ENCODE data around the gene TRIM33. TPM values are rescaled to one million over a fixed set of nuclear protein-coding genes. Genes with fewer than 3 reads are reported as not detected.

TRIM33 gene
- total RNA-seq, 1 experiment from 2014 or later = 44.5 TPM

DNA sequence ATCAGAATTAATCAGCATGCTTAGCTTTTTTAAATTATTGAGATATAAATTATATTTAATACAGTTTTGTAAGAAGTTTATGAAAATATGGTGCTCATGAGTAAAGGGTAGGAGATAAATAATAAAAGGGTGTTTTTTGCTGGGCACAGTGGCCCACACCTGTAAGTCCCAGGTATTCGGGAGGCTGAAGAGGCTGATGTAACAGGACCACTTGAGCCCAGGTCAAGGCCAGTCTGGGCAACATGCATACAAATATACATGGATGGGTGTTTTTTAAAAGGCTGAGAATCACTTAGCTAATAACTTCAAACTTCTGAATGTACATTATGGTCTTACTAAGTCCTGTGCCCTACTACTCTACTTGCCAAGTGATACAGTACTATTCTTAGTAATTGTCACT lies 73.2 kb downstream of the TRIM33 start:
- ATAC-seq = no peak
- CTCF ChIA-PET = no interaction called here
- peaks cover 7% of the 10 kb centered on the region for H3K36me3 Mint-ChIP-seq

DNA sequence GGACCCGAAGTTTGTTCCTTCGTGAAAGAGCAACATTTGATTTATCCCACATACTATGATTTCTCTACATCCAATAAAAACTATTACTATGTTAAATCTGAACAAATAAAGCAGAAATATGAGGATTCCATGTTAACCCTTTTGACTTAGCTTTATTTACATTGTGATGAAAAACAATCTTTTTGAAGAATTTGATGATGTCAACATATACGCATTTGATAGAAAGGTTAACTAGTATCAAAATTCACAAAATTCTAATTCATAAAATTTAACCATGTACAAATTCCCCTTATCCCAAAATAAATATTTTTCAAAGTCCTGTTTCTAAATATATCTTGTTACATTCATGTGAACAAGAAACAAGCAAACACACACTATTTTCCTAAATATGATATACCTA lies 74.2 kb downstream of the TRIM33 start:
- DNase-seq (ENCODE audit: low spot score) = no peak
- Mint-ChIP-seq H3K27ac (no peak overlapping the region), H3K36me3 (peaks cover 7% of the 10 kb centered on the region), H3K4me3 (no peak overlapping the region), H3K9me3 (no peaks in the 10 kb centered on the region), H3K27me3 (ENCODE audit: low read depth) (no peaks in the 10 kb centered on the region), H3K4me1 (peaks cover 16% of the 10 kb centered on the region)
- TF ChIP-seq, protein P1, sequence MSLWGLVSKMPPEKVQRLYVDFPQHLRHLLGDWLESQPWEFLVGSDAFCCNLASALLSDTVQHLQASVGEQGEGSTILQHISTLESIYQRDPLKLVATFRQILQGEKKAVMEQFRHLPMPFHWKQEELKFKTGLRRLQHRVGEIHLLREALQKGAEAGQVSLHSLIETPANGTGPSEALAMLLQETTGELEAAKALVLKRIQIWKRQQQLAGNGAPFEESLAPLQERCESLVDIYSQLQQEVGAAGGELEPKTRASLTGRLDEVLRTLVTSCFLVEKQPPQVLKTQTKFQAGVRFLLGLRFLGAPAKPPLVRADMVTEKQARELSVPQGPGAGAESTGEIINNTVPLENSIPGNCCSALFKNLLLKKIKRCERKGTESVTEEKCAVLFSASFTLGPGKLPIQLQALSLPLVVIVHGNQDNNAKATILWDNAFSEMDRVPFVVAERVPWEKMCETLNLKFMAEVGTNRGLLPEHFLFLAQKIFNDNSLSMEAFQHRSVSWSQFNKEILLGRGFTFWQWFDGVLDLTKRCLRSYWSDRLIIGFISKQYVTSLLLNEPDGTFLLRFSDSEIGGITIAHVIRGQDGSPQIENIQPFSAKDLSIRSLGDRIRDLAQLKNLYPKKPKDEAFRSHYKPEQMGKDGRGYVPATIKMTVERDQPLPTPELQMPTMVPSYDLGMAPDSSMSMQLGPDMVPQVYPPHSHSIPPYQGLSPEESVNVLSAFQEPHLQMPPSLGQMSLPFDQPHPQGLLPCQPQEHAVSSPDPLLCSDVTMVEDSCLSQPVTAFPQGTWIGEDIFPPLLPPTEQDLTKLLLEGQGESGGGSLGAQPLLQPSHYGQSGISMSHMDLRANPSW (CRISPR knock-in tag; conservative IDR thresholded peaks at IDR 0.05; ENCODE audit: low read depth) = no peak
- TF ChIP-seq NR1H2 (CRISPR knock-in tag; IDR thresholded peaks at IDR 0.05) = no peak
- TF ChIP-seq, protein P2, sequence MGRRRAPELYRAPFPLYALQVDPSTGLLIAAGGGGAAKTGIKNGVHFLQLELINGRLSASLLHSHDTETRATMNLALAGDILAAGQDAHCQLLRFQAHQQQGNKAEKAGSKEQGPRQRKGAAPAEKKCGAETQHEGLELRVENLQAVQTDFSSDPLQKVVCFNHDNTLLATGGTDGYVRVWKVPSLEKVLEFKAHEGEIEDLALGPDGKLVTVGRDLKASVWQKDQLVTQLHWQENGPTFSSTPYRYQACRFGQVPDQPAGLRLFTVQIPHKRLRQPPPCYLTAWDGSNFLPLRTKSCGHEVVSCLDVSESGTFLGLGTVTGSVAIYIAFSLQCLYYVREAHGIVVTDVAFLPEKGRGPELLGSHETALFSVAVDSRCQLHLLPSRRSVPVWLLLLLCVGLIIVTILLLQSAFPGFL (CRISPR knock-in tag; IDR thresholded peaks at IDR 0.05; ENCODE audit: borderline replicate concordance) = no peak
- TF ChIP-seq ZNF423 (CRISPR knock-in tag; IDR thresholded peaks at IDR 0.05) = no peak
- ATAC-seq = no peak
- CTCF ChIA-PET = interaction anchor here (1.2 kb wide), 1 partner anchor 74 kb away, joined by 4 read pairs; the partner anchor contains the start of gene TRIM33
- POLR2A ChIA-PET = no interaction called here

More for the DNA sequence above, 73.2 kb downstream of the TRIM33 start:
- H3K9me3 Mint-ChIP-seq = no peaks in the 10 kb centered on the region
- no peak for DNase-seq (ENCODE audit: low spot score)
- no peak overlapping the region for H3K4me3 Mint-ChIP-seq
- POLR2A ChIA-PET = interaction anchor here (0.6 kb wide), 1 partner anchor 62 kb away, joined by 5 read pairs; no protein-coding TSS in a partner anchor
- H3K27me3 Mint-ChIP-seq (ENCODE audit: low read depth) = no peaks in the 10 kb centered on the region
- H3K27ac Mint-ChIP-seq = no peak overlapping the region
- TF ChIP-seq KAT7 (CRISPR knock-in tag; IDR thresholded peaks at IDR 0.05; ENCODE audit: borderline replicate concordance) (no peak), GABPB1 (CRISPR knock-in tag; IDR thresholded peaks at IDR 0.05) (peak; percentile 70)
- H3K4me1 Mint-ChIP-seq = peaks cover 16% of the 10 kb centered on the region

DNA sequence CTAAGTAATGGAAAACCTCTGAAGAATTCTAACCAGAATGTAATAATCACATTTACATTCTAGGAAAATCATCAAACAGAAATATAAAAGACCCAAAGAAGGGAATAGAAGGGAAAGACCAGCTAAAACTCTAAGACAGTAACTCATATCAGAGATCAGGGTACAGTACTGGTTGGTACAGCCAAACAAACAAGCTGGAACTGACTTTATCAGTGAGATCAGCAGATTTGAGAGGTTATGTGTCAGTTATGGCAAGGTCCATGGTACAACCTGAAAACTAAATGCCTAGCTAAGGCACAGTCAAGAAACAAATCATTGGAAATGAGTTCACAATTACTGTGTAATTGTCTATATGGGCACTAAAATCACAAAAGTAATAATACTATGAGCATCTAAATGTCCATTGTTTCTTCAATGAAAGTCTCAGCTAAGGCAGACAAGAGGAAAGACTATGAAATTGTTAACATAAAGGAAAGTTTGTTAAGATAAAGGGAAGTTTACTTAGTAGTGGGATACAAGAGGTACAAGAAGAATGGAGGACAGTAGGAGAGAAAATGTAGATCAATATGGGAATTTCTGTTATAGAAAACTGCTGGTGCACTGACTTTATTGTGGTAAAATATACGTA lies 75.8 kb downstream of the TRIM33 start:
- Mint-ChIP-seq H3K9me3 (no peaks in the 10 kb centered on the region), H3K27me3 (ENCODE audit: low read depth) (no peaks in the 10 kb centered on the region), H3K4me1 (peaks cover 6% of the 10 kb centered on the region; the same call in 1 of the 2 replicates), H3K27ac (no peak overlapping the region), H3K4me3 (no peak overlapping the region), H3K36me3 (peaks cover 9% of the 10 kb centered on the region)
- DNase-seq (ENCODE audit: low spot score) (no peak), ATAC-seq (no peak)
- CTCF ChIA-PET = interaction anchor here (0.6 to 0.7 kb wide), 2 partner anchors 20 to 1189 kb away, joined by 3 to 7 read pairs; no protein-coding TSS in a partner anchor
- TF ChIP-seq ZNF512 (CRISPR knock-in tag; IDR thresholded peaks at IDR 0.05; ENCODE audit: borderline replicate concordance) (no peak), HMGA2 (CRISPR knock-in tag; IDR thresholded peaks at IDR 0.05) (no peak), SMAD4 (CRISPR knock-in tag; IDR thresholded peaks at IDR 0.05) (no peak), EMX1 (CRISPR knock-in tag; IDR thresholded peaks at IDR 0.05) (no peak)
- TF ChIP-seq, protein P3, sequence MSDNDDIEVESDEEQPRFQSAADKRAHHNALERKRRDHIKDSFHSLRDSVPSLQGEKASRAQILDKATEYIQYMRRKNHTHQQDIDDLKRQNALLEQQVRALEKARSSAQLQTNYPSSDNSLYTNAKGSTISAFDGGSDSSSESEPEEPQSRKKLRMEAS (CRISPR knock-in tag; IDR thresholded peaks at IDR 0.05) = no peak
- POLR2A ChIA-PET = interaction anchor here (0.6 kb wide), 1 partner anchor 11 kb away, joined by 4 read pairs; no protein-coding TSS in a partner anchor

DNA sequence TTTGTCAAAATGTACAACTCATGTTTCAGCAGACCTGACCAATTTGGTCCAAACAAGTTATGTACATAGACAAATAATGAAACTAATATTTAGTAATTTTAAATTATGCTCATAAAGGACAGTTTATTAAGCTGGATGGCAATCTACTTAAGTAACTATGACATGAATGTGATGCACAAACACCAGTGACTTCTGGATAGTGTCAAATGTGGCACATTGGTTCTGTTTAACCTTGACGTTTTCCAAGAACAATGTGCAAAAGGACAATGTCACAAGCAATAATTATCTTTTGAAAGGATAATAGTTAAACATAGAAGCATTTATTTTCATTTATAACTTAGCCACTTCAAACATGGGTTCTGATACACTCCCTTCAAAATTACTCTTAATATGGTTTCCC lies 80.0 kb downstream of the TRIM33 start:
- Mint-ChIP-seq H3K4me3 (no peak overlapping the region), H3K27me3 (ENCODE audit: low read depth) (no peaks in the 10 kb centered on the region), H3K27ac (no peak overlapping the region), H3K9me3 (no peaks in the 10 kb centered on the region), H3K36me3 (peaks cover 20% of the 10 kb centered on the region), H3K4me1 (no peaks in the 10 kb centered on the region)
- ChIA-PET POLR2A (no interaction called here), CTCF (no interaction called here)
- DNase-seq (ENCODE audit: low spot score) = no peak
- no peak for ATAC-seq
- TF ChIP-seq ATF1 (CRISPR knock-in tag; IDR thresholded peaks at IDR 0.05) = no peak
- no peak for TF ChIP-seq NFE2L1 (CRISPR knock-in tag; IDR thresholded peaks at IDR 0.05)
- TF ChIP-seq, protein P1 (CRISPR knock-in tag; conservative IDR thresholded peaks at IDR 0.05; ENCODE audit: low read depth) = no peak
- TF ChIP-seq GABPB1 (CRISPR knock-in tag; IDR thresholded peaks at IDR 0.05) = no peak
- TF ChIP-seq, protein P4, sequence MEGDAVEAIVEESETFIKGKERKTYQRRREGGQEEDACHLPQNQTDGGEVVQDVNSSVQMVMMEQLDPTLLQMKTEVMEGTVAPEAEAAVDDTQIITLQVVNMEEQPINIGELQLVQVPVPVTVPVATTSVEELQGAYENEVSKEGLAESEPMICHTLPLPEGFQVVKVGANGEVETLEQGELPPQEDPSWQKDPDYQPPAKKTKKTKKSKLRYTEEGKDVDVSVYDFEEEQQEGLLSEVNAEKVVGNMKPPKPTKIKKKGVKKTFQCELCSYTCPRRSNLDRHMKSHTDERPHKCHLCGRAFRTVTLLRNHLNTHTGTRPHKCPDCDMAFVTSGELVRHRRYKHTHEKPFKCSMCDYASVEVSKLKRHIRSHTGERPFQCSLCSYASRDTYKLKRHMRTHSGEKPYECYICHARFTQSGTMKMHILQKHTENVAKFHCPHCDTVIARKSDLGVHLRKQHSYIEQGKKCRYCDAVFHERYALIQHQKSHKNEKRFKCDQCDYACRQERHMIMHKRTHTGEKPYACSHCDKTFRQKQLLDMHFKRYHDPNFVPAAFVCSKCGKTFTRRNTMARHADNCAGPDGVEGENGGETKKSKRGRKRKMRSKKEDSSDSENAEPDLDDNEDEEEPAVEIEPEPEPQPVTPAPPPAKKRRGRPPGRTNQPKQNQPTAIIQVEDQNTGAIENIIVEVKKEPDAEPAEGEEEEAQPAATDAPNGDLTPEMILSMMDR (IDR thresholded peaks at IDR 0.05) = no peak
- TF ChIP-seq ATF6 (CRISPR knock-in tag; IDR thresholded peaks at IDR 0.05) = no peak
- TF ChIP-seq SMAD4 (CRISPR knock-in tag; IDR thresholded peaks at IDR 0.05) = no peak
